Measurements from ENCODE around the gene FAM169A. TPM values are rescaled to one million over a fixed set of nuclear protein-coding genes. Genes with fewer than 3 reads are reported as not detected.
"Not testable (repeated sequence)": the region's sequence is repeated elsewhere in the genome, so short reads cannot be mapped to it uniquely, and the experiment has no call there.

Gene FAM169A
- total RNA-seq, 2 experiments from 2014 or later, result 13.3 to 14.7 TPM

DNA sequence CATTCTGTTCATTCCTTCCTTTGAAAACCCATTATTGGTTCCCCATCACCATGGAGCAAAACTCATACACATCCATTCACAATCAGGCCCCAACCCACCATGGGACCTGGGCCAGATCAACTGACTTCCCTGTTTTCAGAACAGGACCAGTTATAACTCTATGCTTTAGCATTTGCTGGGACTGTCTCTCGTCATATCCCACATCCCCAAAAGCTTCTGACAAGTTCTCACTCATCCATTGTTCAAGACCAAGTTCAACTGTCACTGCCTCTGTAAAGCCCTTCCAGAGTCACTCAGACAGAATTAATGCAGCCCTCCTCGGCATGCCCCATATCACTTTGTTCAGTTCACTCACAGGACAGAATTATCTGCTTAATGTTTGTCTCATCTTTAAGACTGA, 4.0 kb downstream of the FAM169A start:
- DNase-seq, result no peak
- Mint-ChIP-seq H3K36me3 (ENCODE audit: low read depth) (peaks cover 11% of the 10 kb centered on the region), H3K4me1 (ENCODE audit: low read depth) (peaks cover 63% of the 10 kb centered on the region), H3K27ac (no peak overlapping the region), H3K27me3 (no peaks in the 10 kb centered on the region), H3K9me3 (no peaks in the 10 kb centered on the region), H3K4me3 (no peak overlapping the region)
- no peaks in the 10 kb centered on the region for H3K36me3 ChIP-seq (ENCODE audit: insufficient read depth, low read length)
- H3K4me3 ChIP-seq (ENCODE audit: low read length), result no peak overlapping the region
- ChIA-PET CTCF (interaction anchor here (1.0 kb wide), 1 partner anchor 9 kb away, joined by 5 read pairs; no protein-coding TSS in a partner anchor), POLR2A (interaction anchor here (0.7 kb wide), 1 partner anchor 191 kb away, joined by 4 read pairs; no protein-coding TSS in a partner anchor)
- H3K9me3 ChIP-seq (ENCODE audit: control insufficient read depth in 1 of 2, insufficient read depth in 1 of 2, low read length in 2 of 2), result no peaks in the 10 kb centered on the region
- H3K27me3 ChIP-seq (ENCODE audit: control insufficient read depth in 1 of 2, insufficient read depth in 2 of 2, low read length in 2 of 2), result peaks cover 0 to 7% of the 10 kb centered on the region in 2 experiments
- ATAC-seq (ENCODE audit: poor library complexity), result no peak
- H3K4me1 ChIP-seq (ENCODE audit: insufficient read depth, low read length), result peaks cover 15% of the 10 kb centered on the region
- H3K27ac ChIP-seq (ENCODE audit: low read depth in 1 of 2, low read length in 2 of 2), result no peak overlapping the region
- TF ChIP-seq, protein P1, sequence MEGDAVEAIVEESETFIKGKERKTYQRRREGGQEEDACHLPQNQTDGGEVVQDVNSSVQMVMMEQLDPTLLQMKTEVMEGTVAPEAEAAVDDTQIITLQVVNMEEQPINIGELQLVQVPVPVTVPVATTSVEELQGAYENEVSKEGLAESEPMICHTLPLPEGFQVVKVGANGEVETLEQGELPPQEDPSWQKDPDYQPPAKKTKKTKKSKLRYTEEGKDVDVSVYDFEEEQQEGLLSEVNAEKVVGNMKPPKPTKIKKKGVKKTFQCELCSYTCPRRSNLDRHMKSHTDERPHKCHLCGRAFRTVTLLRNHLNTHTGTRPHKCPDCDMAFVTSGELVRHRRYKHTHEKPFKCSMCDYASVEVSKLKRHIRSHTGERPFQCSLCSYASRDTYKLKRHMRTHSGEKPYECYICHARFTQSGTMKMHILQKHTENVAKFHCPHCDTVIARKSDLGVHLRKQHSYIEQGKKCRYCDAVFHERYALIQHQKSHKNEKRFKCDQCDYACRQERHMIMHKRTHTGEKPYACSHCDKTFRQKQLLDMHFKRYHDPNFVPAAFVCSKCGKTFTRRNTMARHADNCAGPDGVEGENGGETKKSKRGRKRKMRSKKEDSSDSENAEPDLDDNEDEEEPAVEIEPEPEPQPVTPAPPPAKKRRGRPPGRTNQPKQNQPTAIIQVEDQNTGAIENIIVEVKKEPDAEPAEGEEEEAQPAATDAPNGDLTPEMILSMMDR (IDR thresholded peaks at IDR 0.05), result no peak
- intact Hi-C loops (cut with DNase I, micrococcal nuclease), result loop anchor here in 1 of 2 experiments (5.0 kb wide), 1 partner anchor 95 kb away; the partner anchor contains the start of genes GFM2 and NSA2

DNA sequence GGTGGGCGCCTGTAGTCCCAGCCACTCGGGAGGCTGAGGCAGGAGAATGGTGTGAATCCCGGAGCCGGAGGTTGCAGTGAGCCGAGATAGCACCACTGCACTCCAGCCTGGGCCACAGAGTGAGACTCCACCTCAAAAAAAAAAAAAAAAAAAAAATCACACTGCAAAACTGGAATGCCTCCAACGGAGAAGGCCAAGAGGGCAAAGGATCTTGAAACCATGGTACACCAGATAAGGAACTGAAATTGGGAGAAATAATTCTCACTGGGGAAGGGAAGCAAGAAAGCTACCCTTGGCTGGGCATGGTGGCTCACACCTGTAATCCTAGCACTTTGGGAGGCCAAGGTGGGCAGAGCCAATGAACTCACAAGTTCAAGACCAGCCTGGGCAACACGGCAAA, 9.2 kb downstream of the FAM169A start:
- H3K9me3 Mint-ChIP-seq; DNase-seq; H3K27me3 ChIP-seq (ENCODE audit: control insufficient read depth in 1 of 2, insufficient read depth in 2 of 2, low read length in 2 of 2); H3K36me3 ChIP-seq (ENCODE audit: insufficient read depth, low read length); H3K9me3 ChIP-seq (ENCODE audit: control insufficient read depth in 1 of 2, insufficient read depth in 1 of 2, low read length in 2 of 2); H3K36me3 Mint-ChIP-seq (ENCODE audit: low read depth); H3K4me3 ChIP-seq (ENCODE audit: low read length); H3K27ac Mint-ChIP-seq; H3K27me3 Mint-ChIP-seq; intact Hi-C loops (cut with DNase I, micrococcal nuclease); H3K4me3 Mint-ChIP-seq; H3K27ac ChIP-seq (ENCODE audit: low read depth in 1 of 2, low read length in 2 of 2); POLR2A ChIA-PET; ATAC-seq (ENCODE audit: poor library complexity); H3K4me1 ChIP-seq (ENCODE audit: insufficient read depth, low read length): not testable (repeated sequence)
- peaks cover 42% of the 10 kb centered on the region for H3K4me1 Mint-ChIP-seq (ENCODE audit: low read depth)
- CTCF ChIA-PET, result interaction anchor here (0.7 kb wide), 1 partner anchor 487 kb away, joined by 4 read pairs; no protein-coding TSS in a partner anchor

DNA sequence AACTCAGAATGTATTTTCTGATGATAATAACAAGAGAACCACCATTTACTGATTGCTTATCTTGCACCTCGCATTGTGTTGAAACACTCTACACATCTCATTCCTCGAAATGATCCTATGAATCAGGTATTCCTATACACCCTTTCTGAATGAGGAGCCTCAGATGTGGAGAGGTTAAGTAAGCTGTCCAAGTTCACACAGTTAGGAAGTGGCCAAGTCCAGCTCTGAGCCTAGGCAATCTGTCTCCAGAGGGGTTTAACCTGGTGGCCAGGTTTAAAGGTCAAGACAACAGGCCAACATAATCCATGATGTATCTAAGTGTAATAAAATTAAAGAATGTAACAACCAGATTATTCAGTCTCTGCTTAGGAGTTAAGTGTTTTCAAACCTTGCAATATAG, 12.9 kb downstream of the FAM169A start:
- Histone ChIP-seq H3K27ac (ENCODE audit: low read depth in 1 of 2, low read length in 2 of 2) (no peak overlapping the region), H3K4me3 (ENCODE audit: low read length) (no peak overlapping the region), H3K4me1 (ENCODE audit: insufficient read depth, low read length) (peaks cover 10% of the 10 kb centered on the region), H3K36me3 (ENCODE audit: insufficient read depth, low read length) (no peaks in the 10 kb centered on the region), H3K27me3 (ENCODE audit: control insufficient read depth in 1 of 2, insufficient read depth in 2 of 2, low read length in 2 of 2) (no peaks in the 10 kb centered on the region), H3K9me3 (ENCODE audit: control insufficient read depth in 1 of 2, insufficient read depth in 1 of 2, low read length in 2 of 2) (peaks cover 0 to 3% of the 10 kb centered on the region in 2 experiments)
- intact Hi-C loops (cut with DNase I, micrococcal nuclease), result no loop called here
- Mint-ChIP-seq H3K4me1 (ENCODE audit: low read depth) (peaks cover 54% of the 10 kb centered on the region), H3K4me3 (no peak overlapping the region), H3K27ac (peak overlapping the region; percentile 55), H3K27me3 (no peaks in the 10 kb centered on the region), H3K36me3 (ENCODE audit: low read depth) (no peaks in the 10 kb centered on the region), H3K9me3 (peaks cover 6% of the 10 kb centered on the region)
- TF ChIP-seq, protein P1 (IDR thresholded peaks at IDR 0.05), result no peak
- ATAC-seq (ENCODE audit: poor library complexity) (no peak), DNase-seq (no peak)
- POLR2A ChIA-PET, result interaction anchor here (1.0 kb wide), 1 partner anchor 14 kb away, joined by 3 read pairs; no protein-coding TSS in a partner anchor
- CTCF ChIA-PET, result interaction anchor here (1.0 kb wide), 1 partner anchor 9 kb away, joined by 5 read pairs; no protein-coding TSS in a partner anchor
